Measurements from ENCODE around the gene SALL4. TPM values are rescaled to one million over a fixed set of nuclear protein-coding genes. Genes with fewer than 3 reads are reported as not detected.

The SALL4 gene
- total and polyA plus RNA-seq, 3 donors from 2014 or later: 8.4 to 27.8 (median 23.5) TPM

GRCh38 chr20:51811514-51812128, 9.3 kb upstream of the SALL4 start:
- no peak for TF ChIP-seq POLR2A (IDR thresholded peaks at IDR 0.05)
- TF ChIP-seq, protein P1, sequence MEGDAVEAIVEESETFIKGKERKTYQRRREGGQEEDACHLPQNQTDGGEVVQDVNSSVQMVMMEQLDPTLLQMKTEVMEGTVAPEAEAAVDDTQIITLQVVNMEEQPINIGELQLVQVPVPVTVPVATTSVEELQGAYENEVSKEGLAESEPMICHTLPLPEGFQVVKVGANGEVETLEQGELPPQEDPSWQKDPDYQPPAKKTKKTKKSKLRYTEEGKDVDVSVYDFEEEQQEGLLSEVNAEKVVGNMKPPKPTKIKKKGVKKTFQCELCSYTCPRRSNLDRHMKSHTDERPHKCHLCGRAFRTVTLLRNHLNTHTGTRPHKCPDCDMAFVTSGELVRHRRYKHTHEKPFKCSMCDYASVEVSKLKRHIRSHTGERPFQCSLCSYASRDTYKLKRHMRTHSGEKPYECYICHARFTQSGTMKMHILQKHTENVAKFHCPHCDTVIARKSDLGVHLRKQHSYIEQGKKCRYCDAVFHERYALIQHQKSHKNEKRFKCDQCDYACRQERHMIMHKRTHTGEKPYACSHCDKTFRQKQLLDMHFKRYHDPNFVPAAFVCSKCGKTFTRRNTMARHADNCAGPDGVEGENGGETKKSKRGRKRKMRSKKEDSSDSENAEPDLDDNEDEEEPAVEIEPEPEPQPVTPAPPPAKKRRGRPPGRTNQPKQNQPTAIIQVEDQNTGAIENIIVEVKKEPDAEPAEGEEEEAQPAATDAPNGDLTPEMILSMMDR (IDR thresholded peaks at IDR 0.05): no peak
- H3K9me3 ChIP-seq: no peaks in the 10 kb centered on the region
- WGBS, 2 donors: 77 to 80% methylated on average over 8 of the region's 8 CpGs

DNA sequence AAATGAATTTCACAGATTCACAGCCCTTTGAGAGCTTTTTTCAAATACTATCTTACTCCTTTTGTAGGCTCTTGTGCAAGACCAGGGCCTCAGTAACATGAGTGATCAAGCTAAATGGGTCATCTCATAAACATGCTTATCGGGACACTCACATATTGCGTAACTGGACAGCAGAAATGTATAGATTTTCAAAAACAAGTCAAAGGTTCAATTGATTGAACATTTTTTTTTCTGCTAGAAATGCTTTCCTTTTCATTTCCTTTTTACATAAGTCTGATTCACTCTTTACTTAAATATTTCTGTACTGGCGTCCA, 8.7 kb upstream of the SALL4 start:
- Histone ChIP-seq H3K4me1 (no peaks in the 10 kb centered on the region), H3K36me3 (ENCODE audit: low read depth, missing control alignments) (no peaks in the 10 kb centered on the region), H3K27ac (no peak overlapping the region), H3K4me3 (no peak overlapping the region), H3K9me3 (no peaks in the 10 kb centered on the region), H3K27me3 (no peaks in the 10 kb centered on the region)
- intact Hi-C loops (cut with DNase I; ENCODE audit: low total_unique reads): no loop called here
- WGBS, 2 donors: 91 to 94% methylated on average over 3 of the region's 3 CpGs
- TF ChIP-seq, protein P1 (IDR thresholded peaks at IDR 0.05): no peak
- TF ChIP-seq POLR2A (IDR thresholded peaks at IDR 0.05): no peak
- DNase-seq: no peak

More at GRCh38 chr20:51811514-51812128, 9.3 kb upstream of the SALL4 start:
- DNase-seq: no peak
- intact Hi-C loops (cut with DNase I; ENCODE audit: low total_unique reads): no loop called here
- Histone ChIP-seq H3K4me3 (no peak overlapping the region), H3K27me3 (no peaks in the 10 kb centered on the region), H3K36me3 (ENCODE audit: low read depth, missing control alignments) (no peaks in the 10 kb centered on the region), H3K27ac (no peak overlapping the region), H3K4me1 (no peaks in the 10 kb centered on the region)

DNA sequence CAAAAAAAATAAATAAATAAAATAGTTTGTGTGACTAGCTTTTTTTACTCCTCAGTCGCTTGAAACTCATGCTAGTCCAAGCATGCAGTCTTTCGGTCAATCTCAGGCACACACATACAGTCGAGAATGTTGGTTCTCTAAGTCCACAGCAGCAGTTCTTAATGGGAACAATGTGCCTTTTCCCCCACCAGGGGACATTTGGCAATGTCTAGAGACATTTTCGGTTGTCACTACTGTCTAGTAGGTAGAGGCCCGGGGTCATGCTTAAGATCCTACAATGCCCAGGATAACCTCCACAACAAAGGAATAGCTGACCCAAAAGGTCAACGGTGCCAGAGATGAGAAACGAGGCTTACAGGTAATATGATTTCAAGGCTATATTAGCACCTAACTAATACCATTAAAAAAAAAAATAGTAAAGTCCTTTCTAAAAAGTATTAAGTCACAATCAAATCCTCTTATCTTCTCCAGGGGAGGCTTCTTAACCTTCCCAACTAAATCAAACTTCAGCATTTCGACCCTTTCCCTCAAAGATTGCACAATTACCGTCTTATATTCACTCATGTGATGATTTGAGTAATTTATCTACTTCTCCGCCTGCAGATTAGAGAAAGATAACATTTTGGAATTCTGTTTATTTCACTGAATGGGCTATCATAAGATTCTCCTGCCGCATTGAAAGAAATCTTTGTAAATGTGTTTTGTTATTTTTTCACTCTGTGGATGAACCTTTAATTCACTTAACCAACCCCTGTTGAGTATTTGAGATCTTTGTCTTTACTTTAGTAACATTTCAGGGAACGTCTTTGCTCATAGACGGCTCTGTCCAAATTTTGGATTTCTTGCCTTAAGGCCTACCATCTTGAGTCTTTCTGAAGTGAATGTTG, 8.1 kb upstream of the SALL4 start:
- H3K9me3 ChIP-seq: no peaks in the 10 kb centered on the region
- DNase-seq: no peak
- 87 to 90% methylated on average over 13 of the region's 13 CpGs for whole genome bisulfite sequencing, 2 donors
- no peak overlapping the region for H3K27ac ChIP-seq
- H3K4me1 ChIP-seq: no peaks in the 10 kb centered on the region
- no peaks in the 10 kb centered on the region for H3K27me3 ChIP-seq
- no peaks in the 10 kb centered on the region for H3K36me3 ChIP-seq (ENCODE audit: low read depth, missing control alignments)
- no peak overlapping the region for H3K4me3 ChIP-seq
- TF ChIP-seq, protein P1 (IDR thresholded peaks at IDR 0.05): no peak
- TF ChIP-seq POLR2A (IDR thresholded peaks at IDR 0.05): no peak
- intact Hi-C loops (cut with DNase I; ENCODE audit: low total_unique reads): no loop called here

- Histone ChIP-seq H3K27ac (no peak overlapping the region), H3K4me3 (no peak overlapping the region), H3K27me3 (no peaks in the 10 kb centered on the region), H3K36me3 (ENCODE audit: low read depth, missing control alignments) (no peaks in the 10 kb centered on the region), H3K9me3 (no peaks in the 10 kb centered on the region), H3K4me1 (no peaks in the 10 kb centered on the region)
- intact Hi-C loops (cut with DNase I; ENCODE audit: low total_unique reads): no loop called here
- TF ChIP-seq POLR2A (IDR thresholded peaks at IDR 0.05): no peak
- TF ChIP-seq, protein P1 (IDR thresholded peaks at IDR 0.05): no peak
- 75 to 77% methylated on average over 5 of the region's 5 CpGs for WGBS, 2 donors
- DNase-seq: no peak
Measured at GRCh38 chr20:51807720-51808250, 5.5 kb upstream of the SALL4 start.
